ENCODE data around the gene PRDM11. TPM values are rescaled to one million over a fixed set of nuclear protein-coding genes. Genes with fewer than 3 reads are reported as not detected.

The PRDM11 gene
- total RNA-seq, 1 donor from 2014 or later = 1.9 TPM

- Mint-ChIP-seq H3K4me3 (ENCODE audit: low read depth) (no peak overlapping the region), H3K9me3 (no peaks in the 10 kb centered on the region), H3K27ac (no peak overlapping the region), H3K27me3 (ENCODE audit: low read depth) (peaks cover 8% of the 10 kb centered on the region), H3K36me3 (ENCODE audit: low read depth) (no peaks in the 10 kb centered on the region), H3K4me1 (ENCODE audit: low read depth) (no peaks in the 10 kb centered on the region)
- intact Hi-C loops (cut with micrococcal nuclease) = no loop called here
- no peak for DNase-seq (ENCODE audit: low spot score)
Observed at GRCh38 chr11:45189230-45189629, 42.8 kb downstream of the PRDM11 start.

- H3K36me3 Mint-ChIP-seq (ENCODE audit: low read depth) = no peaks in the 10 kb centered on the region
- no peaks in the 10 kb centered on the region for H3K9me3 Mint-ChIP-seq
- H3K4me3 Mint-ChIP-seq (ENCODE audit: low read depth) = no peak overlapping the region
- H3K27ac Mint-ChIP-seq = no peak overlapping the region
- no peak for DNase-seq (ENCODE audit: low spot score)
- H3K4me1 Mint-ChIP-seq (ENCODE audit: low read depth) = no peaks in the 10 kb centered on the region
- intact Hi-C loops (cut with micrococcal nuclease) = no loop called here
- peaks cover 4% of the 10 kb centered on the region for H3K27me3 Mint-ChIP-seq (ENCODE audit: low read depth)
Observed at GRCh38 chr11:45193695-45194094, 47.3 kb downstream of the PRDM11 start.

- DNase-seq (ENCODE audit: low spot score) = no peak
- Mint-ChIP-seq H3K36me3 (ENCODE audit: low read depth) (no peaks in the 10 kb centered on the region), H3K9me3 (no peaks in the 10 kb centered on the region), H3K4me3 (ENCODE audit: low read depth) (no peak overlapping the region), H3K27me3 (ENCODE audit: low read depth) (peaks cover 2% of the 10 kb centered on the region), H3K4me1 (ENCODE audit: low read depth) (no peaks in the 10 kb centered on the region), H3K27ac (no peak overlapping the region)
- intact Hi-C loops (cut with micrococcal nuclease) = no loop called here
Observed at GRCh38 chr11:45204761-45205160, 58.3 kb downstream of the PRDM11 start.

GRCh38 chr11:45205978-45206377, 59.5 kb downstream of the PRDM11 start:
- H3K27ac Mint-ChIP-seq = no peak overlapping the region
- H3K4me1 Mint-ChIP-seq (ENCODE audit: low read depth) = no peaks in the 10 kb centered on the region
- no peaks in the 10 kb centered on the region for H3K9me3 Mint-ChIP-seq
- no peaks in the 10 kb centered on the region for H3K36me3 Mint-ChIP-seq (ENCODE audit: low read depth)
- no peak overlapping the region for H3K4me3 Mint-ChIP-seq (ENCODE audit: low read depth)
- intact Hi-C loops (cut with micrococcal nuclease) = no loop called here
- no peak for DNase-seq (ENCODE audit: low spot score)
- H3K27me3 Mint-ChIP-seq (ENCODE audit: low read depth) = no peaks in the 10 kb centered on the region

GRCh38 chr11:45208135-45208534, 61.7 kb downstream of the PRDM11 start:
- Mint-ChIP-seq H3K9me3 (no peaks in the 10 kb centered on the region), H3K4me3 (ENCODE audit: low read depth) (no peak overlapping the region), H3K27me3 (ENCODE audit: low read depth) (no peaks in the 10 kb centered on the region), H3K27ac (no peak overlapping the region), H3K36me3 (ENCODE audit: low read depth) (no peaks in the 10 kb centered on the region), H3K4me1 (ENCODE audit: low read depth) (no peaks in the 10 kb centered on the region)
- DNase-seq (ENCODE audit: low spot score) = no peak
- intact Hi-C loops (cut with micrococcal nuclease) = no loop called here

GRCh38 chr11:45209000-45209879, 62.8 kb downstream of the PRDM11 start:
- Mint-ChIP-seq H3K36me3 (ENCODE audit: low read depth) (no peaks in the 10 kb centered on the region), H3K4me3 (ENCODE audit: low read depth) (no peak overlapping the region), H3K9me3 (no peaks in the 10 kb centered on the region), H3K27me3 (ENCODE audit: low read depth) (no peaks in the 10 kb centered on the region), H3K4me1 (ENCODE audit: low read depth) (no peaks in the 10 kb centered on the region), H3K27ac (no peak overlapping the region)
- intact Hi-C loops (cut with micrococcal nuclease) = no loop called here
- no peak for DNase-seq (ENCODE audit: low spot score)

- H3K4me1 Mint-ChIP-seq (ENCODE audit: low read depth) = peaks cover under 1% of the 10 kb centered on the region
- H3K27ac Mint-ChIP-seq = no peak overlapping the region
- H3K4me3 Mint-ChIP-seq (ENCODE audit: low read depth) = no peak overlapping the region
- DNase-seq (ENCODE audit: low spot score) = no peak
- no peaks in the 10 kb centered on the region for H3K9me3 Mint-ChIP-seq
- no peaks in the 10 kb centered on the region for H3K27me3 Mint-ChIP-seq (ENCODE audit: low read depth)
- intact Hi-C loops (cut with micrococcal nuclease) = no loop called here
- no peaks in the 10 kb centered on the region for H3K36me3 Mint-ChIP-seq (ENCODE audit: low read depth)
Observed at GRCh38 chr11:45209891-45210699, 63.7 kb downstream of the PRDM11 start.

GRCh38 chr11:45210846-45211245, 64.4 kb downstream of the PRDM11 start:
- no peak for DNase-seq (ENCODE audit: low spot score)
- H3K9me3 Mint-ChIP-seq = no peaks in the 10 kb centered on the region
- peaks cover 5% of the 10 kb centered on the region for H3K4me1 Mint-ChIP-seq (ENCODE audit: low read depth)
- no peak overlapping the region for H3K27ac Mint-ChIP-seq
- H3K27me3 Mint-ChIP-seq (ENCODE audit: low read depth) = no peaks in the 10 kb centered on the region
- no peak overlapping the region for H3K4me3 Mint-ChIP-seq (ENCODE audit: low read depth)
- no peaks in the 10 kb centered on the region for H3K36me3 Mint-ChIP-seq (ENCODE audit: low read depth)
- intact Hi-C loops (cut with micrococcal nuclease) = no loop called here

- Mint-ChIP-seq H3K36me3 (ENCODE audit: low read depth) (no peaks in the 10 kb centered on the region), H3K27ac (no peak overlapping the region), H3K9me3 (no peaks in the 10 kb centered on the region), H3K4me3 (ENCODE audit: low read depth) (no peak overlapping the region), H3K4me1 (ENCODE audit: low read depth) (peaks cover 5% of the 10 kb centered on the region), H3K27me3 (ENCODE audit: low read depth) (no peaks in the 10 kb centered on the region)
- intact Hi-C loops (cut with micrococcal nuclease) = no loop called here
- no peak for DNase-seq (ENCODE audit: low spot score)
Observed at GRCh38 chr11:45211732-45212131, 65.3 kb downstream of the PRDM11 start.

GRCh38 chr11:45212566-45213315, 66.3 kb downstream of the PRDM11 start:
- no peaks in the 10 kb centered on the region for H3K27me3 Mint-ChIP-seq (ENCODE audit: low read depth)
- intact Hi-C loops (cut with micrococcal nuclease) = no loop called here
- no peaks in the 10 kb centered on the region for H3K9me3 Mint-ChIP-seq
- no peak for DNase-seq (ENCODE audit: low spot score)
- H3K4me3 Mint-ChIP-seq (ENCODE audit: low read depth) = no peak overlapping the region
- no peak overlapping the region for H3K27ac Mint-ChIP-seq
- peaks cover 5% of the 10 kb centered on the region for H3K4me1 Mint-ChIP-seq (ENCODE audit: low read depth)
- no peaks in the 10 kb centered on the region for H3K36me3 Mint-ChIP-seq (ENCODE audit: low read depth)

GRCh38 chr11:45213316-45213665, 66.9 kb downstream of the PRDM11 start:
- intact Hi-C loops (cut with micrococcal nuclease) = no loop called here
- Mint-ChIP-seq H3K9me3 (no peaks in the 10 kb centered on the region), H3K4me3 (ENCODE audit: low read depth) (no peak overlapping the region), H3K4me1 (ENCODE audit: low read depth) (peaks cover 5% of the 10 kb centered on the region), H3K27ac (no peak overlapping the region), H3K27me3 (ENCODE audit: low read depth) (no peaks in the 10 kb centered on the region), H3K36me3 (ENCODE audit: low read depth) (no peaks in the 10 kb centered on the region)
- DNase-seq (ENCODE audit: low spot score) = no peak

- Mint-ChIP-seq H3K36me3 (ENCODE audit: low read depth) (no peaks in the 10 kb centered on the region), H3K9me3 (no peaks in the 10 kb centered on the region), H3K27ac (no peak overlapping the region)
Observed at GRCh38 chr11:45213717-45214116, 67.3 kb downstream of the PRDM11 start.

More at GRCh38 chr11:45213717-45214116, 67.3 kb downstream of the PRDM11 start:
- Mint-ChIP-seq H3K27me3 (ENCODE audit: low read depth) (no peaks in the 10 kb centered on the region), H3K4me1 (ENCODE audit: low read depth) (peaks cover 5% of the 10 kb centered on the region), H3K4me3 (ENCODE audit: low read depth) (no peak overlapping the region)
- intact Hi-C loops (cut with micrococcal nuclease) = no loop called here
- DNase-seq (ENCODE audit: low spot score) = no peak

All from activated T-helper 2 cell treated with anti-CD3 and anti-CD28 coated beads, Interferon-gamma antibody, Interleukin-2, Interleukin-4, amounts not matched to agents 10 μg/mL and 5 μg/mL and 100 μg/mL, durations not matched to agents 14 hours and 24 hours and 36 hours (primary cell).